WTC11 (cell line): Measurements from ENCODE around the gene ADAMTS9. TPM values are rescaled to one million over a fixed set of nuclear protein-coding genes. Genes with fewer than 3 reads are reported as not detected.

ENCODE experiments used
- JUN ChIP-seq: sonication (generic); formaldehyde crosslinking; IDR thresholded peaks from 2 replicates; pipeline ENCODE4 v1.8.0; 2023; ENCODE audit warnings: mild to moderate bottlenecking, missing genetic modification reagents
- NFE2L1 ChIP-seq: sonication (generic); formaldehyde crosslinking; IDR thresholded peaks from 2 replicates; pipeline ENCODE4 v1.8.1; 2023; ENCODE audit warnings: missing genetic modification reagents
- NR1H2 ChIP-seq: sonication (generic); formaldehyde crosslinking; IDR thresholded peaks from 2 replicates; pipeline ENCODE4 v1.9.0; 2021; ENCODE audit warnings: mild to moderate bottlenecking, moderate library complexity, missing genetic modification reagents
- TEAD1 ChIP-seq: sonication (generic); formaldehyde crosslinking; IDR thresholded peaks from 2 replicates; pipeline ENCODE4 v1.8.0; 2022; ENCODE audit warnings: mild to moderate bottlenecking, missing genetic modification reagents
- total RNA-seq: library from RNA; stranded (reverse); gene quantifications from 3 replicates; pipeline ENCODE4 v1.2.3, GENCODE V29; 2021
- TF ChIP-seq, protein P1 (sequence below): sonication (generic); formaldehyde crosslinking; IDR thresholded peaks from 2 replicates; pipeline ENCODE4 v1.8.0; 2022; ENCODE audit warnings: missing genetic modification reagents
- TF ChIP-seq, protein P2 (sequence below): sonication (generic); formaldehyde crosslinking; IDR thresholded peaks from 2 replicates; pipeline ENCODE4 v1.8.0; 2023; ENCODE audit warnings: mild to moderate bottlenecking, missing genetic modification reagents
- TF ChIP-seq, protein P3 (sequence below): sonication (generic); formaldehyde crosslinking; IDR thresholded peaks from 2 replicates; pipeline ENCODE4 v1.8.1; 2023; ENCODE audit warnings: mild to moderate bottlenecking, moderate library complexity, missing genetic modification reagents
- TF ChIP-seq, protein P4 (sequence below): fragments of 250-450 bp; sonication (Bioruptor Pico); IDR thresholded peaks from 2 replicates; pipeline ENCODE4 v1.9.0; 2021; ENCODE audit warnings: mild to moderate bottlenecking, borderline replicate concordance
- TF ChIP-seq, protein P5 (sequence below): sonication (generic); formaldehyde crosslinking; IDR thresholded peaks from 2 replicates; pipeline ENCODE4 v1.8.1; 2023; ENCODE audit warnings: mild to moderate bottlenecking, missing genetic modification reagents, moderate library complexity
- TF ChIP-seq, protein P6 (sequence below): fragments of 250-450 bp; sonication (Bioruptor Pico); IDR thresholded peaks from 2 replicates; pipeline ENCODE4 v2.1.2; 2022; ENCODE audit warnings: mild to moderate bottlenecking, moderate library complexity

ADAMTS9 gene
- total RNA-seq, 1 experiment from 2014 or later: 3.1 TPM

DNA sequence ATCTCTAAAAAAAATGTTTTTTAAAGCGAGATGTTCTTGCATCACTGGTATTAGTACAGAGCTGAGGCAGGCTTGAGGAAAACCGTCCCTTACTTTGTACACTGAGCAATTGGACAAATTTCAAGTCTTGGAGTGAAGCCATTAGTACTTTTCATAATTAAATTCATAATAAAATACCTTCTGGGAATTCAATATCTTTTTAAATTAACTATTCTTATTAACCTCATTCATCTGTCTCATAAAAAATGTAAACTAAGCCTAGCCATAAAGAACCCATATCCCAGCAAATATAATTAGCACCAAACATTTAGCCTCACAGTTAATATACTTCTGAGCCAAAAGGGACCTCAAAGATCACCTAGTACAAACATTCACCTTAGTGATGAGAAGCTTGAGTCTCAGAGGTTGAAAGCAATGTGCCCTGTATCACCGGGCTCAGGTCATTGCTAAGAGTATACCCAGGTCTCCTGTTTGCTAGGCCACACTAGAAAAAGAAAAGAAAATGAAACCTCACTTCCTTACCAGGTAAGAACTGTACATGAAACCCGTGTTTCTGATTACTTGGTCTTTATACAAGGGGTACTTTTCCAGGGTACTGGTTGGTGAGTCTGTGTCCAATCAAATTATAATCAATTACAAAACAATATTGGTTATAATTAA lies 192.5 kb downstream of the ADAMTS9 start (continued):
- TF ChIP-seq, protein P1, sequence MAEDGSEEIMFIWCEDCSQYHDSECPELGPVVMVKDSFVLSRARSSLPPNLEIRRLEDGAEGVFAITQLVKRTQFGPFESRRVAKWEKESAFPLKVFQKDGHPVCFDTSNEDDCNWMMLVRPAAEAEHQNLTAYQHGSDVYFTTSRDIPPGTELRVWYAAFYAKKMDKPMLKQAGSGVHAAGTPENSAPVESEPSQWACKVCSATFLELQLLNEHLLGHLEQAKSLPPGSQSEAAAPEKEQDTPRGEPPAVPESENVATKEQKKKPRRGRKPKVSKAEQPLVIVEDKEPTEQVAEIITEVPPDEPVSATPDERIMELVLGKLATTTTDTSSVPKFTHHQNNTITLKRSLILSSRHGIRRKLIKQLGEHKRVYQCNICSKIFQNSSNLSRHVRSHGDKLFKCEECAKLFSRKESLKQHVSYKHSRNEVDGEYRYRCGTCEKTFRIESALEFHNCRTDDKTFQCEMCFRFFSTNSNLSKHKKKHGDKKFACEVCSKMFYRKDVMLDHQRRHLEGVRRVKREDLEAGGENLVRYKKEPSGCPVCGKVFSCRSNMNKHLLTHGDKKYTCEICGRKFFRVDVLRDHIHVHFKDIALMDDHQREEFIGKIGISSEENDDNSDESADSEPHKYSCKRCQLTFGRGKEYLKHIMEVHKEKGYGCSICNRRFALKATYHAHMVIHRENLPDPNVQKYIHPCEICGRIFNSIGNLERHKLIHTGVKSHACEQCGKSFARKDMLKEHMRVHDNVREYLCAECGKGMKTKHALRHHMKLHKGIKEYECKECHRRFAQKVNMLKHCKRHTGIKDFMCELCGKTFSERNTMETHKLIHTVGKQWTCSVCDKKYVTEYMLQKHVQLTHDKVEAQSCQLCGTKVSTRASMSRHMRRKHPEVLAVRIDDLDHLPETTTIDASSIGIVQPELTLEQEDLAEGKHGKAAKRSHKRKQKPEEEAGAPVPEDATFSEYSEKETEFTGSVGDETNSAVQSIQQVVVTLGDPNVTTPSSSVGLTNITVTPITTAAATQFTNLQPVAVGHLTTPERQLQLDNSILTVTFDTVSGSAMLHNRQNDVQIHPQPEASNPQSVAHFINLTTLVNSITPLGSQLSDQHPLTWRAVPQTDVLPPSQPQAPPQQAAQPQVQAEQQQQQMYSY: no peak
- TF ChIP-seq, protein P2, sequence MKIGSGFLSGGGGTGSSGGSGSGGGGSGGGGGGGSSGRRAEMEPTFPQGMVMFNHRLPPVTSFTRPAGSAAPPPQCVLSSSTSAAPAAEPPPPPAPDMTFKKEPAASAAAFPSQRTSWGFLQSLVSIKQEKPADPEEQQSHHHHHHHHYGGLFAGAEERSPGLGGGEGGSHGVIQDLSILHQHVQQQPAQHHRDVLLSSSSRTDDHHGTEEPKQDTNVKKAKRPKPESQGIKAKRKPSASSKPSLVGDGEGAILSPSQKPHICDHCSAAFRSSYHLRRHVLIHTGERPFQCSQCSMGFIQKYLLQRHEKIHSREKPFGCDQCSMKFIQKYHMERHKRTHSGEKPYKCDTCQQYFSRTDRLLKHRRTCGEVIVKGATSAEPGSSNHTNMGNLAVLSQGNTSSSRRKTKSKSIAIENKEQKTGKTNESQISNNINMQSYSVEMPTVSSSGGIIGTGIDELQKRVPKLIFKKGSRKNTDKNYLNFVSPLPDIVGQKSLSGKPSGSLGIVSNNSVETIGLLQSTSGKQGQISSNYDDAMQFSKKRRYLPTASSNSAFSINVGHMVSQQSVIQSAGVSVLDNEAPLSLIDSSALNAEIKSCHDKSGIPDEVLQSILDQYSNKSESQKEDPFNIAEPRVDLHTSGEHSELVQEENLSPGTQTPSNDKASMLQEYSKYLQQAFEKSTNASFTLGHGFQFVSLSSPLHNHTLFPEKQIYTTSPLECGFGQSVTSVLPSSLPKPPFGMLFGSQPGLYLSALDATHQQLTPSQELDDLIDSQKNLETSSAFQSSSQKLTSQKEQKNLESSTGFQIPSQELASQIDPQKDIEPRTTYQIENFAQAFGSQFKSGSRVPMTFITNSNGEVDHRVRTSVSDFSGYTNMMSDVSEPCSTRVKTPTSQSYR (CRISPR knock-in tag): no peak
- no peak for TF ChIP-seq NR1H2
- TF ChIP-seq TEAD1 (CRISPR knock-in tag): no peak
- TF ChIP-seq, protein P3, sequence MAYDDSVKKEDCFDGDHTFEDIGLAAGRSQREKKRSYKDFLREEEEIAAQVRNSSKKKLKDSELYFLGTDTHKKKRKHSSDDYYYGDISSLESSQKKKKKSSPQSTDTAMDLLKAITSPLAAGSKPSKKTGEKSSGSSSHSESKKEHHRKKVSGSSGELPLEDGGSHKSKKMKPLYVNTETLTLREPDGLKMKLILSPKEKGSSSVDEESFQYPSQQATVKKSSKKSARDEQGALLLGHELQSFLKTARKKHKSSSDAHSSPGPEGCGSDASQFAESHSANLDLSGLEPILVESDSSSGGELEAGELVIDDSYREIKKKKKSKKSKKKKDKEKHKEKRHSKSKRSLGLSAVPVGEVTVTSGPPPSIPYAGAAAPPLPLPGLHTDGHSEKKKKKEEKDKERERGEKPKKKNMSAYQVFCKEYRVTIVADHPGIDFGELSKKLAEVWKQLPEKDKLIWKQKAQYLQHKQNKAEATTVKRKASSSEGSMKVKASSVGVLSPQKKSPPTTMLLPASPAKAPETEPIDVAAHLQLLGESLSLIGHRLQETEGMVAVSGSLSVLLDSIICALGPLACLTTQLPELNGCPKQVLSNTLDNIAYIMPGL (CRISPR knock-in tag): no peak
- TF ChIP-seq NFE2L1 (CRISPR knock-in tag): no peak
- no peak for TF ChIP-seq JUN (CRISPR knock-in tag)
- TF ChIP-seq, protein P4, sequence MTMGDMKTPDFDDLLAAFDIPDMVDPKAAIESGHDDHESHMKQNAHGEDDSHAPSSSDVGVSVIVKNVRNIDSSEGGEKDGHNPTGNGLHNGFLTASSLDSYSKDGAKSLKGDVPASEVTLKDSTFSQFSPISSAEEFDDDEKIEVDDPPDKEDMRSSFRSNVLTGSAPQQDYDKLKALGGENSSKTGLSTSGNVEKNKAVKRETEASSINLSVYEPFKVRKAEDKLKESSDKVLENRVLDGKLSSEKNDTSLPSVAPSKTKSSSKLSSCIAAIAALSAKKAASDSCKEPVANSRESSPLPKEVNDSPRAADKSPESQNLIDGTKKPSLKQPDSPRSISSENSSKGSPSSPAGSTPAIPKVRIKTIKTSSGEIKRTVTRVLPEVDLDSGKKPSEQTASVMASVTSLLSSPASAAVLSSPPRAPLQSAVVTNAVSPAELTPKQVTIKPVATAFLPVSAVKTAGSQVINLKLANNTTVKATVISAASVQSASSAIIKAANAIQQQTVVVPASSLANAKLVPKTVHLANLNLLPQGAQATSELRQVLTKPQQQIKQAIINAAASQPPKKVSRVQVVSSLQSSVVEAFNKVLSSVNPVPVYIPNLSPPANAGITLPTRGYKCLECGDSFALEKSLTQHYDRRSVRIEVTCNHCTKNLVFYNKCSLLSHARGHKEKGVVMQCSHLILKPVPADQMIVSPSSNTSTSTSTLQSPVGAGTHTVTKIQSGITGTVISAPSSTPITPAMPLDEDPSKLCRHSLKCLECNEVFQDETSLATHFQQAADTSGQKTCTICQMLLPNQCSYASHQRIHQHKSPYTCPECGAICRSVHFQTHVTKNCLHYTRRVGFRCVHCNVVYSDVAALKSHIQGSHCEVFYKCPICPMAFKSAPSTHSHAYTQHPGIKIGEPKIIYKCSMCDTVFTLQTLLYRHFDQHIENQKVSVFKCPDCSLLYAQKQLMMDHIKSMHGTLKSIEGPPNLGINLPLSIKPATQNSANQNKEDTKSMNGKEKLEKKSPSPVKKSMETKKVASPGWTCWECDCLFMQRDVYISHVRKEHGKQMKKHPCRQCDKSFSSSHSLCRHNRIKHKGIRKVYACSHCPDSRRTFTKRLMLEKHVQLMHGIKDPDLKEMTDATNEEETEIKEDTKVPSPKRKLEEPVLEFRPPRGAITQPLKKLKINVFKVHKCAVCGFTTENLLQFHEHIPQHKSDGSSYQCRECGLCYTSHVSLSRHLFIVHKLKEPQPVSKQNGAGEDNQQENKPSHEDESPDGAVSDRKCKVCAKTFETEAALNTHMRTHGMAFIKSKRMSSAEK (CRISPR knock-in tag): no peak
- TF ChIP-seq, protein P5, sequence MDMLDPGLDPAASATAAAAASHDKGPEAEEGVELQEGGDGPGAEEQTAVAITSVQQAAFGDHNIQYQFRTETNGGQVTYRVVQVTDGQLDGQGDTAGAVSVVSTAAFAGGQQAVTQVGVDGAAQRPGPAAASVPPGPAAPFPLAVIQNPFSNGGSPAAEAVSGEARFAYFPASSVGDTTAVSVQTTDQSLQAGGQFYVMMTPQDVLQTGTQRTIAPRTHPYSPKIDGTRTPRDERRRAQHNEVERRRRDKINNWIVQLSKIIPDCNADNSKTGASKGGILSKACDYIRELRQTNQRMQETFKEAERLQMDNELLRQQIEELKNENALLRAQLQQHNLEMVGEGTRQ (CRISPR knock-in tag): no peak
- TF ChIP-seq, protein P6, sequence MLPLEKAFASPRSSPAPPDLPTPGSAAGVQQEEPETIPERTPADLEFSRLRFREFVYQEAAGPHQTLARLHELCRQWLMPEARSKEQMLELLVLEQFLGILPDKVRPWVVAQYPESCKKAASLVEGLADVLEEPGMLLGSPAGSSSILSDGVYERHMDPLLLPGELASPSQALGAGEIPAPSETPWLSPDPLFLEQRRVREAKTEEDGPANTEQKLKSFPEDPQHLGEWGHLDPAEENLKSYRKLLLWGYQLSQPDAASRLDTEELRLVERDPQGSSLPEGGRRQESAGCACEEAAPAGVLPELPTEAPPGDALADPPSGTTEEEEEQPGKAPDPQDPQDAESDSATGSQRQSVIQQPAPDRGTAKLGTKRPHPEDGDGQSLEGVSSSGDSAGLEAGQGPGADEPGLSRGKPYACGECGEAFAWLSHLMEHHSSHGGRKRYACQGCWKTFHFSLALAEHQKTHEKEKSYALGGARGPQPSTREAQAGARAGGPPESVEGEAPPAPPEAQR (CRISPR knock-in tag): no peak
